Natural killer cell (primary cell): Measurements from ENCODE around the gene MSX2. TPM values are rescaled to one million over a fixed set of nuclear protein-coding genes. Genes with fewer than 3 reads are reported as not detected.

Experiments
- ATAC-seq, 3 donors: fragments of 150-1000 bp in 2 of 3; fragments of 200-7000 bp in 1 of 3; cut with Tn5 transposase; 1 replicate in 1 of 3; 2 replicates in 2 of 3; pipeline ENCODE4 v1.10.0; 2021; ENCODE audit warnings: mild to moderate bottlenecking in 2 of 3, moderate library complexity in 2 of 3
- DNase-seq, 2 donors: peaks; one replicate each; pipeline versions ENCODE4 v3.0.0 to v3.0.0-alpha.2; 2013 to 2021; ENCODE audit warnings: mixed read lengths in 1 of 2
- H3K27ac ChIP-seq: one replicate; pipeline ENCODE4 v1.5.1; 2013; ENCODE audit warnings: mild to moderate bottlenecking, low read length
- H3K27me3 ChIP-seq: one replicate; pipeline ENCODE4 v1.6.1; 2013; ENCODE audit warnings: low read length; ENCODE audit not compliant: control insufficient read depth, insufficient read depth
- H3K36me3 ChIP-seq: one replicate; pipeline ENCODE4 v1.6.1; 2013; ENCODE audit warnings: low read length; ENCODE audit not compliant: control insufficient read depth, insufficient read depth
- H3K4me1 ChIP-seq: one replicate; pipeline ENCODE4 v1.6.1; 2013; ENCODE audit warnings: low read length; ENCODE audit not compliant: control insufficient read depth, insufficient read depth
- H3K4me3 ChIP-seq: one replicate; pipeline ENCODE4 v1.5.1; 2013; ENCODE audit warnings: low read length
- H3K9me3 ChIP-seq: one replicate; pipeline ENCODE4 v1.6.1; 2013; ENCODE audit warnings: low read length; ENCODE audit not compliant: control insufficient read depth, insufficient read depth
- H3K27ac Mint-ChIP-seq, 2 donors: one replicate each; pipeline ENCODE4 v1.8.0; 2022; ENCODE audit warnings: mild to moderate bottlenecking in 2 of 2, mixed read lengths in 2 of 2, moderate library complexity in 1 of 2
- H3K27me3 Mint-ChIP-seq, 2 donors: one replicate each; pipeline ENCODE4 v1.8.0; 2022; ENCODE audit warnings: low read depth in 2 of 2, mixed read lengths in 2 of 2
- H3K36me3 Mint-ChIP-seq: one replicate; pipeline ENCODE4 v1.8.0; 2022; ENCODE audit warnings: mixed read lengths
- H3K4me1 Mint-ChIP-seq, 2 donors: one replicate each; pipeline ENCODE4 v1.8.0; 2022; ENCODE audit warnings: mixed read lengths in 2 of 2
- H3K4me3 Mint-ChIP-seq: one replicate; pipeline ENCODE4 v1.8.0; 2022; ENCODE audit warnings: mild to moderate bottlenecking, moderate library complexity, mixed read lengths
- H3K9me3 Mint-ChIP-seq, 2 donors: one replicate each; pipeline ENCODE4 v1.8.0; 2022; ENCODE audit warnings: mixed read lengths in 2 of 2
- WGBS: methylation state at CpG from one replicate; pipeline ENCODE4 v1.1.7; 2013; ENCODE audit warnings: missing lambda C conversion rate; ENCODE audit not compliant: insufficient coverage; 5-methylcytosine and 5-hydroxymethylcytosine counted together
- intact Hi-C: fragments of 100-400 bp; cut with micrococcal nuclease; formaldehyde crosslinking; loops from one replicate; pipeline ENCODE4 v1.14.2; 2022
- total RNA-seq, 4 donors: library from RNA; stranded (reverse); fragments of 120-200 nt in 1 of 4; gene quantifications; one replicate each; pipeline versions ENCODE4 v1.2.3 to v1.2.4, GENCODE V29; 2013 to 2022
- TF ChIP-seq, protein P1 (sequence below): fragments of 200-600 bp; IDR thresholded peaks from one replicate; pipeline ENCODE4 v1.8.0; 2022; ENCODE audit warnings: antibody characterized with exemption

The MSX2 gene
- total RNA-seq, 3 donors from 2014 or later (not counting 1 experiment from before 2014, with no cell fraction given) = 0.40 TPM; not detected in 2

DNA sequence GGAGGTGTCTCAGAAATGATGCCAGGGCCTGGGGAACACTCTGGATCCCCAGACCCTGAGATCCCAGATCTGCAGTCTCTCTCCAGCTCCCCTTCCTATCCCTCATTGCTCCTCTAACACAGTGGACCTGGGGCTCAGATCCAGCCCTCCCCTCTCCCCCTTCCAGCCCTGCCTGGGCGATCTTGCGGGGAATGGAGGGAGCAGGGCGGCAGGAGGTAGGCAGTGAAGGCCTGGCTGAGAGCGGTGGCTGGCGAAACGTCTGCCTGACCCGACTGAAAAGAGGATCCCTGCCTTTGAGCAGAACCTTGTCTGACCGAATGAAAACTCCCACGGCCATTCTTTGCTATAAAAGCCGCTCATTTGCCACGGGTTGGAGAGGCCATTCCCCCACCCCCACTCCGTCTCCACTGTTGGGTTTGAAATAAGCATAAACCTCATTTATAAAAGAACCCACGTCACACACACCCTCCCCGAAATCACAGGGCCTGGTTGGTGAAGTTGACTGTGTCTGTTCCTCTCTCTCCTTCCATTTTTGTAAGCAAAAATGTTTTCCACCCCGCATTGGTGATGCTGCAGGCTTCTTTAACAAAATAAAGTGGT lies 8.8 kb downstream of the MSX2 start:
- Histone ChIP-seq H3K4me3 (no peak overlapping the region), H3K36me3 (no peaks in the 10 kb centered on the region), H3K27ac (no peak overlapping the region), H3K4me1 (no peaks in the 10 kb centered on the region), H3K27me3 (peaks cover 24% of the 10 kb centered on the region), H3K9me3 (no peaks in the 10 kb centered on the region)
- Mint-ChIP-seq H3K27ac (no peak overlapping the region), H3K27me3 (peaks cover 64 to 84% of the 10 kb centered on the region in 2 donors), H3K36me3 (no peaks in the 10 kb centered on the region), H3K4me1 (peaks cover 0 to 5% of the 10 kb centered on the region in 2 donors), H3K9me3 (no peaks in the 10 kb centered on the region), H3K4me3 (no peak overlapping the region)
- TF ChIP-seq, protein P1, sequence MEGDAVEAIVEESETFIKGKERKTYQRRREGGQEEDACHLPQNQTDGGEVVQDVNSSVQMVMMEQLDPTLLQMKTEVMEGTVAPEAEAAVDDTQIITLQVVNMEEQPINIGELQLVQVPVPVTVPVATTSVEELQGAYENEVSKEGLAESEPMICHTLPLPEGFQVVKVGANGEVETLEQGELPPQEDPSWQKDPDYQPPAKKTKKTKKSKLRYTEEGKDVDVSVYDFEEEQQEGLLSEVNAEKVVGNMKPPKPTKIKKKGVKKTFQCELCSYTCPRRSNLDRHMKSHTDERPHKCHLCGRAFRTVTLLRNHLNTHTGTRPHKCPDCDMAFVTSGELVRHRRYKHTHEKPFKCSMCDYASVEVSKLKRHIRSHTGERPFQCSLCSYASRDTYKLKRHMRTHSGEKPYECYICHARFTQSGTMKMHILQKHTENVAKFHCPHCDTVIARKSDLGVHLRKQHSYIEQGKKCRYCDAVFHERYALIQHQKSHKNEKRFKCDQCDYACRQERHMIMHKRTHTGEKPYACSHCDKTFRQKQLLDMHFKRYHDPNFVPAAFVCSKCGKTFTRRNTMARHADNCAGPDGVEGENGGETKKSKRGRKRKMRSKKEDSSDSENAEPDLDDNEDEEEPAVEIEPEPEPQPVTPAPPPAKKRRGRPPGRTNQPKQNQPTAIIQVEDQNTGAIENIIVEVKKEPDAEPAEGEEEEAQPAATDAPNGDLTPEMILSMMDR = no peak
- DNase-seq (no peak), ATAC-seq (no peak)
- intact Hi-C loops = no loop called here
- WGBS = 17% methylated on average over 13 of the region's 15 CpGs

DNA sequence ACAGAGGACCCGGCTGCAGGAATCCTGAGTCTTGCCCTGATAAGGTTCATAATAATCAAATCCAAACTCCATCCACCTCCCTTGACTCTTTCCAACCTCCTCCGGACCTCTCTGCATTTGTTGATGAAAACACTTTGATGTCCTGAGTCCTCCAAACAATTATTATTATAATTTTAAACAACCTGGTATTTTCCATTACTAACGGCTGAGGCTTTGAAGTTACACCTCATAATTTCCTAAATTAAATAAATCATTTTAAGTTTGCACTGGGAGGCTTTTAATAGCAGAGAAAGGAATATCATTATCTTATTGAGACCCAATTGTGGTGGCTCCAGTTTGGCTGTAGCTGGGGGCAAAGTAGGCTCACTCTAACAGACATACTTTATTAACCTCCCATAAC lies 9.5 kb downstream of the MSX2 start:
- intact Hi-C loops = no loop called here
- H3K27me3 ChIP-seq = peaks cover 24% of the 10 kb centered on the region
- no peak overlapping the region for H3K27ac Mint-ChIP-seq

DNA sequence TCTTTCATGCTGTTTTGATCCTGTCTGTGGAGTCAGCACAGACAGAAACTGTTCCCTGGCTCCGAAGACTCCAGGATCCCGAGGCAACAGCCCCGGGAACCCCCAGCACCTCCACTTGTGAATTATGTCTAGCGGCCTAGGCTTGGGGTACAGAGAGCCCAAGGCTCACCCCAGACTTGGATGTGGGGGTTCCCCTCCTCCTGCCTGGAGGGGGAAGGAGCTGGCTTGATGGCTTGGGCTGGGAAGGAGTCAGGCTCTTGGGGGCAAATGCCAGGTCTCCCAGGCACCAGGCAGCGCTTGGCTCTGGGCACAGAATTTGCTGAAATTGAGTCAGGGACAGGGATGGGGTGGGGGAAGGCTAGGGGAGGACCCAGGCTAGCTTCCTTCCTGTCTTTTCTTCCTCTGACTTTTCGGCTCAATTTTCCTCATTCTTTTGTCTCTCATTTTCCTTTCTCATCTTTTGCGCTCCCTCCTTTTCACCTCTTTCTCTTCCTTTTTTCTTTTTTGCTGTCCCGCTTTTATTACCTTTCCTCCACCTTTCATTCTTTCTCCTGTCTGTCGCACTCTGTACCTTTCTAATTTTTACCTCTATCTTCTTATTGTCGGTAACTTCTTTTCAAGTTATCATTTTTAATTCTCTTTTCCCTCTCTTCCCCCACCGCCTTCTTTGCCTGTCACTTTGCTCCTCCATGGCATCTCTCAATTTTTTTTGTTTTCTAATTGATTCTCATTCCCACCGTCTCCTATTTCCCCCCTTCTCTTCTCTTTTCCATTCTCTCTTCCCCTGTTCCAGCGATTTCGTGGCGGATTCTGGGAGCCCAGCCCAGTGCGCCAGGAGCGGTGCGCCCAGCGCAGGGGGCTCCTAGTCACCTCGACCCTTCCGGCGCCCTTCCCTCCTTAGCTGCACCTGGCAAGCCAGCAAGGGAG lies 10.5 kb downstream of the MSX2 start:
- no peak overlapping the region for H3K4me3 ChIP-seq
- DNase-seq = no peak
- no peak for ATAC-seq
- peaks cover 0 to 5% of the 10 kb centered on the region in 2 donors for H3K4me1 Mint-ChIP-seq
- TF ChIP-seq, protein P1 = no peak
- 11% methylated on average over 22 of the region's 22 CpGs for WGBS
- peaks cover 20% of the 10 kb centered on the region for H3K27me3 ChIP-seq
- H3K4me1 ChIP-seq = no peaks in the 10 kb centered on the region
- no peak overlapping the region for H3K27ac Mint-ChIP-seq
- H3K27ac ChIP-seq = no peak overlapping the region
- peaks cover 54 to 68% of the 10 kb centered on the region in 2 donors for H3K27me3 Mint-ChIP-seq
- no peaks in the 10 kb centered on the region for H3K9me3 Mint-ChIP-seq
- H3K4me3 Mint-ChIP-seq = no peak overlapping the region
- H3K36me3 ChIP-seq = no peaks in the 10 kb centered on the region
- H3K9me3 ChIP-seq = no peaks in the 10 kb centered on the region
- intact Hi-C loops = no loop called here
- no peaks in the 10 kb centered on the region for H3K36me3 Mint-ChIP-seq

More for the DNA sequence above, 9.5 kb downstream of the MSX2 start:
- H3K27me3 Mint-ChIP-seq = peaks cover 60 to 78% of the 10 kb centered on the region in 2 donors
- H3K4me3 Mint-ChIP-seq = no peak overlapping the region
- Histone ChIP-seq H3K36me3 (no peaks in the 10 kb centered on the region), H3K4me3 (no peak overlapping the region), H3K27ac (no peak overlapping the region), H3K9me3 (no peaks in the 10 kb centered on the region), H3K4me1 (no peaks in the 10 kb centered on the region)
- H3K36me3 Mint-ChIP-seq = no peaks in the 10 kb centered on the region
- no peak for DNase-seq
- 15% methylated on average over 2 of the region's 3 CpGs for WGBS
- peaks cover 0 to 5% of the 10 kb centered on the region in 2 donors for H3K4me1 Mint-ChIP-seq
- TF ChIP-seq, protein P1 = no peak
- no peaks in the 10 kb centered on the region for H3K9me3 Mint-ChIP-seq
- ATAC-seq = no peak
